Fibroblast of upper back skin (primary cell): ENCODE data around the gene CYP2R1.

Experiments used
- DNase-seq: peaks from one replicate; pipeline ENCODE4 v3.0.0-alpha.2; 2013

Gene CYP2R1

GRCh38 chr11:14892036-14892556, at the start of gene CYP2R1:
Gene CYP2R1, minus strand, starts transcription at chr11:14892231. Its CDS starts 26 bp downstream, at chr11:14892205.
- peak; percentile 97 for DNase-seq

GRCh38 chr11:14938936-14939335, 46.9 kb upstream of the CYP2R1 start:
- DNase-seq, result no peak

- DNase-seq, result no peak
Observed at GRCh38 chr11:14934641-14935351, 42.8 kb upstream of the CYP2R1 start.

- DNase-seq, result no peak
Observed at GRCh38 chr11:14932447-14932846, 40.4 kb upstream of the CYP2R1 start.

GRCh38 chr11:14930369-14930768, 38.3 kb upstream of the CYP2R1 start:
- DNase-seq, result no peak

- peak; percentile 10 for DNase-seq
Observed at GRCh38 chr11:14927146-14927545, 35.1 kb upstream of the CYP2R1 start.

GRCh38 chr11:14924318-14924717, 32.3 kb upstream of the CYP2R1 start:
- DNase-seq, result no peak

- no peak for DNase-seq
Observed at GRCh38 chr11:14916403-14916802, 24.4 kb upstream of the CYP2R1 start.

GRCh38 chr11:14914536-14914935, 22.5 kb upstream of the CYP2R1 start:
- no peak for DNase-seq

- DNase-seq, result peak; percentile 34
Observed at GRCh38 chr11:14908214-14908880, 16.3 kb upstream of the CYP2R1 start.

- peak; percentile 37 for DNase-seq
Observed at GRCh38 chr11:14907411-14908213, 15.6 kb upstream of the CYP2R1 start.

- DNase-seq, result no peak
Observed at GRCh38 chr11:14906993-14907392, 15.0 kb upstream of the CYP2R1 start.

- no peak for DNase-seq
Observed at GRCh38 chr11:14906578-14906977, 14.5 kb upstream of the CYP2R1 start.

GRCh38 chr11:14905104-14906033, 13.3 kb upstream of the CYP2R1 start:
- peak; percentile 13 for DNase-seq

- DNase-seq, result peak; percentile 48
Observed at GRCh38 chr11:14904745-14905103, 12.7 kb upstream of the CYP2R1 start.

- DNase-seq, result peak; percentile 81
Observed at GRCh38 chr11:14902650-14903350, 10.8 kb upstream of the CYP2R1 start.

GRCh38 chr11:14898906-14899305, 6.9 kb upstream of the CYP2R1 start:
- no peak for DNase-seq

- DNase-seq, result no peak
Observed at GRCh38 chr11:14898355-14898754, 6.3 kb upstream of the CYP2R1 start.

- DNase-seq, result peak; percentile 84
Observed at GRCh38 chr11:14894657-14895598, 2.9 kb upstream of the CYP2R1 start.

- no peak for DNase-seq
Observed at GRCh38 chr11:14892577-14892976, 546 bp upstream of the CYP2R1 start.
